HG02852 (cell line): Measurements from ENCODE around the gene DDI1.

ENCODE experiments used
- ATAC-seq: cut with Tn5 transposase; IDR thresholded peaks from one replicate; pipeline ENCODE4 v1.9.1; 2021; ENCODE audit warnings: mild to moderate bottlenecking, moderate library complexity; ENCODE audit not compliant: unreplicated experiment

DDI1 gene

DNA sequence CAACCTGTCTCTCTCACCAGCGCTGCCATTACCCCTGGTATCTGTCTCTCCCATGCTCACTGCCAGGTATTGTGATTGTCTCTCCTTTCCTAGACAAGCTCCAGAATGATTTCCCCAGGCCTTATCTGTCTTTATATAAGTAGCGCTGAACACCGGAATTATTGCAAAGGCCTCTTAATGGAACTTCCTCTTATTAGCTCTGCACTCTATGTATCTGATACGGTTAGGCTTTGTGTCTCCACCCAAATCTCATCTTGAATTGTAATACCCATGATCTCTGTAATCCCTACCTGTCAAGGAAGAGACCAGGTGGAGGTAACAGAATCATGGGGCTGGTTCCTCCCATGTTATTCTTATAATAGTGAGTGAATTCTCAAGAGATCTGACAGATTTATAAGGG is 39.3 kb downstream of the DDI1 start:
- ATAC-seq: no peak

DNA sequence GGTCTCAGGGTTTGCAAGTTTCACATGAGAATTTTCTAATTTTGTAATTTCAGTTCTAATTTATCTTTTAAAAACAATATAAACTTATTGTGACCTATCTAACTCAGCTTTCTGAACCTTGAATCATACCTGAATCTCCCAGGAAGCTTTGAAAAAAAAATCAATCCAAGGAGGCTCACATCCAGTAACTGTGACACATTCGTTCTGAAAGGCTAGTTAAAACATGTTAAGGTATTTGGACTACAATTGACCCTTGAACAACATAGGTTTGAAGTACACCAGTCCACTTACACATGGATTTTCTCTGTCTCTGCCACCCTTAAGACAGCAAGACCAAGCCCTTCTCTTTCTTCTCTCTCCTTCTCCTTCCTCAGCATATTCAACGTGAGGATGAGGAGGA is 40.0 kb downstream of the DDI1 start:
- ATAC-seq: no peak

DNA sequence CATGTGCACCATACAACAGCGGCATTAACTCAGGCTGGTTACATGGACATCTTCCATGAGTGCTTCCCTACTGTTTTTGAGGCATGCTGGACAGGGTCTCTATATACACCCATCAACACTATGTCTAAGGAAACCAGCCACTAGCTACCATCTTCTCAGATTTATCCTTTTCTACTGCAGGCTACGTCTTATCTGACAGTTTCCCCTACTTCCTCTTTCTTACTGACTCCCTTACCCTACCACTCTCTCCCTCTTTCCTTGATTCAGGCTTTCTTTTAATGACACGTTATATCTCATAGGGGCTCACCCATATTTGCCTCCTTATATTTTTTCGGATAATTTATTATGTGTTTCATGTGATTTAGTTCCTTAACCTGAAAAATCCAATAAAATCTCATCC is 41.8 kb downstream of the DDI1 start:
- ATAC-seq: no peak

DNA sequence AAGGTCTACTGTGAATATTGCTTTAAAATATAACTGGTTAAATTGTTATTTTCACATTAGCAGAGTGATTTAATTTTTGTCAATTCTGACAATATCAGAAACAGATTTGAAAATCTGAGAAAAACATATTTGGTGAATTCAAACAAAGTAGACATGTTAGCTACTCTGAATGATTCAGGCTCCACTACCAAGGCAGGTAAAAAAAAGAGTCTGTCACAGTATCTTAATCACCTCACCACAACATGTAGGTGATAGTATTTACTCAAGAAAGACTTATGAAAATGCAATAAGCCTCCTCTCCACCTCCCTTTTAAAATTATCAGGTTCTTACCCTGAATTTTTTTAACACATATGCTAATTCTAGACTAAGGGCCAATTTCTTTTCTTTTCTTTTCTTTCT is 42.6 kb downstream of the DDI1 start:
- no peak for ATAC-seq

DNA sequence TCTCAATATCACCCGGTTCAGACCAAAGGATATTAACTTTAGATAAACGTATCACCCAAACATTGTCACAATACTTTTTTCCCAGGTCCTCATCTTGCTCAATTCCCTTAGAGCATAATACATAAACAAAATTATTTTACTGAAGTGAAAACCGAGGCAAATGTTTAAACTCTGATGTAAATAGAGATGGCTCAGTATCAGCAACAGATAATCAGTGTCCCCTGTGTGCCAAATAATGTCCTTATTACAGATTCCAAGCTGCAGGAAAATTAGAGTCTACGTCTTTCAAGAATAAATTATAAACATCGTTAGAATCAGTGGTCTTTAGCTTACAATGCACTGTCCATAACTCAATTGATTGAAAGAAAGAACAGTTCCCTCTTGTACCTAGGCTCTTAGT is 50.2 kb downstream of the DDI1 start:
- ATAC-seq: no peak
